Kidney epithelial cell (primary cell): ENCODE data around the gene LIF. TPM values are rescaled to one million over a fixed set of nuclear protein-coding genes. Genes with fewer than 3 reads are reported as not detected.

Experiments used
- DNase-seq: peaks from one replicate; pipeline ENCODE4 v3.0.0-alpha.2; 2010; ENCODE audit warnings: low read depth
- H3K27me3 ChIP-seq: 2 replicates; pipeline ENCODE4 v1.6.0; 2011; ENCODE audit warnings: low read length; ENCODE audit not compliant: control insufficient read depth, insufficient read depth
- H3K36me3 ChIP-seq: 2 replicates; pipeline ENCODE4 v1.5.1; 2011; ENCODE audit warnings: low read length; ENCODE audit not compliant: control insufficient read depth, insufficient read depth
- H3K4me3 ChIP-seq: 2 replicates; pipeline ENCODE4 v1.5.1; 2011; ENCODE audit warnings: low read depth, mild to moderate bottlenecking, control low read depth, low read length
- total RNA-seq: library from RNA; depleted of rRNA; stranded (reverse); fragments of >200 nt; gene quantifications from 2 replicates; pipeline ENCODE4 v1.2.3, GENCODE V29; 2015
- TF ChIP-seq, protein P1 (sequence below): IDR thresholded peaks from 2 replicates; pipeline ENCODE4 v1.5.1; 2011; ENCODE audit warnings: mild to moderate bottlenecking, moderate library complexity, low read length, control low read depth, inconsistent platforms; ENCODE audit not compliant: insufficient read depth, poor library complexity, severe bottlenecking

The LIF gene
- total RNA-seq, 1 donor from 2014 or later = 112 TPM

DNA sequence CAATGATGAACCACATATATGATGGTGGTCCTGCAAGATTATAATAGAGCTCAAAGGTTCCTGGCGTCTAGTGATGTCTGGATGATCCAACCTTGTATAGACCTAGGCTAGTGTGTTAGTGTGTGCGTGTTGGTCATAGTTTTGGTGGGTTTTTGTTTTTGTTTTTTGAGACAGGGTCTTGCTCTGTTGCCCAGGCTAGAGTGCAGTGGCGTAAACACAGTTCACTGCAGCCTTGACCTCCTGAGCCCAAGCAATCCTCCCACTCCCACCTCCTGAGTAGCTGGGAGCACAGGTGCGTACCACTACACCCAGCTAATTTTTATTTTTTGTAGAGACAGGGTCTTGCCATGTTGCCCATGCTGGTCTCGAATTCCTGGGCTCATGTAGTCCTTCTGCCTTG, 33.4 kb upstream of the LIF start:
- Histone ChIP-seq H3K4me3 (no peak overlapping the region), H3K27me3 (no peaks in the 10 kb centered on the region), H3K36me3 (no peaks in the 10 kb centered on the region)
- TF ChIP-seq, protein P1, sequence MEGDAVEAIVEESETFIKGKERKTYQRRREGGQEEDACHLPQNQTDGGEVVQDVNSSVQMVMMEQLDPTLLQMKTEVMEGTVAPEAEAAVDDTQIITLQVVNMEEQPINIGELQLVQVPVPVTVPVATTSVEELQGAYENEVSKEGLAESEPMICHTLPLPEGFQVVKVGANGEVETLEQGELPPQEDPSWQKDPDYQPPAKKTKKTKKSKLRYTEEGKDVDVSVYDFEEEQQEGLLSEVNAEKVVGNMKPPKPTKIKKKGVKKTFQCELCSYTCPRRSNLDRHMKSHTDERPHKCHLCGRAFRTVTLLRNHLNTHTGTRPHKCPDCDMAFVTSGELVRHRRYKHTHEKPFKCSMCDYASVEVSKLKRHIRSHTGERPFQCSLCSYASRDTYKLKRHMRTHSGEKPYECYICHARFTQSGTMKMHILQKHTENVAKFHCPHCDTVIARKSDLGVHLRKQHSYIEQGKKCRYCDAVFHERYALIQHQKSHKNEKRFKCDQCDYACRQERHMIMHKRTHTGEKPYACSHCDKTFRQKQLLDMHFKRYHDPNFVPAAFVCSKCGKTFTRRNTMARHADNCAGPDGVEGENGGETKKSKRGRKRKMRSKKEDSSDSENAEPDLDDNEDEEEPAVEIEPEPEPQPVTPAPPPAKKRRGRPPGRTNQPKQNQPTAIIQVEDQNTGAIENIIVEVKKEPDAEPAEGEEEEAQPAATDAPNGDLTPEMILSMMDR = no peak
- DNase-seq = no peak

DNA sequence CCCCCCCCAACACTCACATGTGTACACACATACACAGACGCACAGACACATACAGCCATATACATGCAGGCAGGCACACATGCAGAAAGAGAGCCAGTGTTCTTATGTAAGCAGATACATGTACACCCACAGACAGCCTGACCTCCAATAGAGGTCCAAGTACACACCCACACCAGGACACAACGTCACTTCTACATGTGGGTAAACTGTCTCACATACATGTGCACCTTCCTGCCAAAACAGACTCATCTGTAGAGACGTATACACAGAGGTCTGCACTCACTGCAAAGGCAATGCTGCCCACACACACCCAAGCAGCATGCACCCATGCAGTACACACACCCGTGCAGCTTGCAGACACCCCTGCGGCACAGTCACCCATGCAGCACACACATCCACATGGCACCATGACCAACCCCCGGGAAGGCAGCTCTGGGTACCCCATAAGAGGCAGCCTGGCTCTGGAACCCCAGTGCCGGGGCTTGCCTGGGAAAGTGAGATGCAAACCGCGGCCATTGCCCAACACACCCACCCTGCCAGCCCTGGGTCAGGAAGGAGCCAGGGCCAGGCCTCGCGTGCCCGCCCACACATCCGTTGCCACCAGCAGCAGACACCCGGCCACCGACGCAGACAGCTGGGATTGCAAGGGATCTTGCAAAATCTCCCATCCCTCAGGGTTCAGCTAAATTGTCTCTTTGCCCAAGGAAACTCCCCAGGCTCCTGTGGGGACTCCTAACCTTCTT, 32.7 kb upstream of the LIF start:
- TF ChIP-seq, protein P1 = no peak
- no peak for DNase-seq
- Histone ChIP-seq H3K36me3 (no peaks in the 10 kb centered on the region), H3K27me3 (no peaks in the 10 kb centered on the region), H3K4me3 (no peak overlapping the region)

DNA sequence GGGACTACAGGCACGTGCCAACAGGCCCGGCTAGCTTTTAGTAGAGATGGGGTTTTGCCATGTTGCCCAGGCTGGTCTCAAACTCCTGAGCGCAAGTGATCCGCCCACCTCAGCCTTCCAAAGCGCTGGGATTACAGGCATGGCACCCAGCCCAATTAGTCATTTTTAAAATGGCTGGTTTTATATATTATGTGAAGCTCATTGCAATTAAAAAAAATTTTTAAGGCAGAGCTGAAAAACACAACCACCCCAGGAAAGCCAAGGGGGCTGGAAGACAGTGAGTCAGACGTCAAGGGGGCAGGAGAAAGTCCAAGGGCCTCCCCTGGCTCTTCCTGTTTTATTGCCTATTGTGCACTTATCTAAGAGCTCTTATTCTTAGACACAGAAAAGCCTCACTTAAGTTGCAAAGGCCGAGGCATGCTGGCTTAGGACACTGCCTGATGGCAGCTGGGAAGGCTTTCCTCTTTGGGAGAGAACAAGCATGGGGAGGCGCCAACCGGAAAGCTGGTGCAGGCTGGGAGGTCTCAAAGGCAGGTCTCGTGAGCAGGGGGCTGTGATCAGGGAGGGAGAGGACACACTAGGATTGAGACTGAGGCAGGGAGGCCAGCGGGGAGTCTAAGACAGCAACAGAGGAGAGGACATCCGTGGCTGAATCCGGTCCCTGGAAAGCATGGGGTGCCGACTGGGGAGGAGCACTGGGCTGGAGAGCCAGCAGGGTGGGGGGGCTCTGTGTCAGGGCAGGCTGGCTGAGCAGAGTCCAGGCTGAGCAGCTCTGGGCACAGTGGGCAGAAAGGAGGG, 31.2 kb upstream of the LIF start:
- Histone ChIP-seq H3K4me3 (no peak overlapping the region), H3K36me3 (no peaks in the 10 kb centered on the region), H3K27me3 (no peaks in the 10 kb centered on the region)
- no peak for DNase-seq
- TF ChIP-seq, protein P1 = no peak

DNA sequence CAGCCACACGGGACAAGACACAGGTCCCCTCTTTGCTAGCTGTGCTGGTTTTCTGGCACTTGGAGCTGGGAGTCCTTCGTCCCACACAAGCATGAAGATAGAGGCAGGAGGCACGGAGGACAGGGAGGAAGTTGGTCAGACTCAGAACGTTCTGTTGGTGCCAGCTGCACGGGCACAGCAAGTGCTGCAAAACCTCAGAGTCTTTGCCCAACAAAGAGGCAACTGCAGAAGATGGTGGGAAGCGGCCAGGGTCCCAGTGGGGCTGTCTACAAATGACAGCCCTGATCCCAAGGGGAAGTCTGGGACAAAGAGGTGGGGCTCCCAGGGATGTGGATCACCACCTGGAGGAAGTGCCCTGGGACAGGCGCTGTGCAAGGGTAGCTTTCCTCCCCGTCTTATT, 29.5 kb upstream of the LIF start:
- no peak overlapping the region for H3K4me3 ChIP-seq
- no peak for DNase-seq
- H3K27me3 ChIP-seq = no peaks in the 10 kb centered on the region
- TF ChIP-seq, protein P1 = no peak
- H3K36me3 ChIP-seq = no peaks in the 10 kb centered on the region

DNA sequence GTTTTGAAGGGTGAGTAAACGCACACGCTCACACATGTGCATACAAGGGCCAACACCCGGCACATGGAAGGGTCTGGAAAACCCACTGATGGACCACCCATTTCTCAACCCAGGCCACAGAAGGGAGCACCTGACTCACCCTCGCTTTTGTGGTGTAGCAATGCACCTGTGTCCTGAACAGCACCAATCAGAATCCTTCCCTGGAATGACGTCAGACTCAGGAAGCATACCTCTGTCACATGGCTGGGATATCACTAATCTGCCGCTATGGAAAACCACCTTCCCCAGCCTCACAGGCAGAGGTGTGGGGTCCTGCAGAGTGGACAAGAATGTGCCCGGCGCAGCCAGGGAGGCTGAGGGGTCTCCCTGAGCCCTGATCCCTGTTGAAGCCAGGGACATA, 29.1 kb upstream of the LIF start:
- Histone ChIP-seq H3K27me3 (no peaks in the 10 kb centered on the region), H3K4me3 (no peak overlapping the region), H3K36me3 (no peaks in the 10 kb centered on the region)
- DNase-seq = no peak
- TF ChIP-seq, protein P1 = no peak
